ENCODE results near the gene NUDCD3. TPM values are rescaled to one million over a fixed set of nuclear protein-coding genes. Genes with fewer than 3 reads are reported as not detected.

The NUDCD3 gene
- total RNA-seq, 1 donor from 2014 or later = 97.5 TPM

- no peak for TF ChIP-seq CTCF (IDR thresholded peaks at IDR 0.05; ENCODE audit: unreplicated experiment)
- Mint-ChIP-seq H3K9me3 (ENCODE audit: unreplicated experiment) (no peaks in the 10 kb centered on the region), H3K4me3 (ENCODE audit: unreplicated experiment) (no peak overlapping the region), H3K36me3 (ENCODE audit: low read depth, unreplicated experiment) (peaks cover 20% of the 10 kb centered on the region), H3K4me1 (ENCODE audit: unreplicated experiment) (no peaks in the 10 kb centered on the region), H3K27me3 (ENCODE audit: unreplicated experiment) (peaks cover 5% of the 10 kb centered on the region), H3K27ac (ENCODE audit: unreplicated experiment) (no peak overlapping the region)
- no peak for DNase-seq (ENCODE audit: low spot score)
Measured at GRCh38 chr7:44449584-44449928, 40.9 kb downstream of the NUDCD3 start.

GRCh38 chr7:44448922-44449583, 41.4 kb downstream of the NUDCD3 start:
- no peak for TF ChIP-seq CTCF (IDR thresholded peaks at IDR 0.05; ENCODE audit: unreplicated experiment)
- no peak for DNase-seq (ENCODE audit: low spot score)
- no peak overlapping the region for H3K27ac Mint-ChIP-seq (ENCODE audit: unreplicated experiment)
- H3K9me3 Mint-ChIP-seq (ENCODE audit: unreplicated experiment) = no peaks in the 10 kb centered on the region
- H3K27me3 Mint-ChIP-seq (ENCODE audit: unreplicated experiment) = peaks cover 5% of the 10 kb centered on the region
- no peaks in the 10 kb centered on the region for H3K4me1 Mint-ChIP-seq (ENCODE audit: unreplicated experiment)
- peaks cover 20% of the 10 kb centered on the region for H3K36me3 Mint-ChIP-seq (ENCODE audit: low read depth, unreplicated experiment)
- H3K4me3 Mint-ChIP-seq (ENCODE audit: unreplicated experiment) = no peak overlapping the region

- TF ChIP-seq CTCF (IDR thresholded peaks at IDR 0.05; ENCODE audit: unreplicated experiment) = no peak
- H3K9me3 Mint-ChIP-seq (ENCODE audit: unreplicated experiment) = no peaks in the 10 kb centered on the region
- H3K4me1 Mint-ChIP-seq (ENCODE audit: unreplicated experiment) = no peaks in the 10 kb centered on the region
- peaks cover 5% of the 10 kb centered on the region for H3K27me3 Mint-ChIP-seq (ENCODE audit: unreplicated experiment)
- H3K4me3 Mint-ChIP-seq (ENCODE audit: unreplicated experiment) = no peak overlapping the region
- peaks cover 20% of the 10 kb centered on the region for H3K36me3 Mint-ChIP-seq (ENCODE audit: low read depth, unreplicated experiment)
- H3K27ac Mint-ChIP-seq (ENCODE audit: unreplicated experiment) = no peak overlapping the region
- DNase-seq (ENCODE audit: low spot score) = no peak
Measured at GRCh38 chr7:44447874-44448425, 42.5 kb downstream of the NUDCD3 start.

GRCh38 chr7:44445986-44446671, 44.3 kb downstream of the NUDCD3 start:
- H3K9me3 Mint-ChIP-seq (ENCODE audit: unreplicated experiment) = no peaks in the 10 kb centered on the region
- no peak overlapping the region for H3K4me3 Mint-ChIP-seq (ENCODE audit: unreplicated experiment)
- H3K4me1 Mint-ChIP-seq (ENCODE audit: unreplicated experiment) = no peaks in the 10 kb centered on the region
- H3K36me3 Mint-ChIP-seq (ENCODE audit: low read depth, unreplicated experiment) = peaks cover 20% of the 10 kb centered on the region
- H3K27me3 Mint-ChIP-seq (ENCODE audit: unreplicated experiment) = peaks cover 5% of the 10 kb centered on the region
- H3K27ac Mint-ChIP-seq (ENCODE audit: unreplicated experiment) = no peak overlapping the region
- DNase-seq (ENCODE audit: low spot score) = no peak
- TF ChIP-seq CTCF (IDR thresholded peaks at IDR 0.05; ENCODE audit: unreplicated experiment) = no peak

GRCh38 chr7:44441079-44441478, 49.4 kb downstream of the NUDCD3 start:
- H3K4me1 Mint-ChIP-seq (ENCODE audit: unreplicated experiment) = peaks cover 4% of the 10 kb centered on the region
- H3K9me3 Mint-ChIP-seq (ENCODE audit: unreplicated experiment) = no peaks in the 10 kb centered on the region
- DNase-seq (ENCODE audit: low spot score) = no peak
- H3K36me3 Mint-ChIP-seq (ENCODE audit: low read depth, unreplicated experiment) = peaks cover 11% of the 10 kb centered on the region
- peaks cover 4% of the 10 kb centered on the region for H3K27me3 Mint-ChIP-seq (ENCODE audit: unreplicated experiment)
- no peak overlapping the region for H3K27ac Mint-ChIP-seq (ENCODE audit: unreplicated experiment)
- TF ChIP-seq CTCF (IDR thresholded peaks at IDR 0.05; ENCODE audit: unreplicated experiment) = no peak
- H3K4me3 Mint-ChIP-seq (ENCODE audit: unreplicated experiment) = no peak overlapping the region
